Bronchial smooth muscle cell (primary cell): ENCODE results near the gene C1QTNF1. TPM values are rescaled to one million over a fixed set of nuclear protein-coding genes. Genes with fewer than 3 reads are reported as not detected.

Experiments used
- total RNA-seq: library from RNA; depleted of rRNA; stranded (reverse); fragments of >200 nt; gene quantifications from 2 replicates; pipeline ENCODE4 v1.2.1, GENCODE V29; 2014

C1QTNF1 gene
- total RNA-seq = 4.7 and 5.4 TPM in 2 replicates

GRCh38 chr17:79023886-79024771, at the start of gene C1QTNF1:
Gene C1QTNF1 (plus strand): TSS chr17:79024169. CDS start chr17:79043969, 19,800 bp downstream.

GRCh38 chr17:78979780-78980623, 44.0 kb upstream of the C1QTNF1 start, which contains the start of gene LGALS3BP:
Gene LGALS3BP (minus strand): TSS chr17:78979923. CDS start chr17:78977191, 2,732 bp downstream.

GRCh38 chr17:79009397-79010303, 14.3 kb upstream of the C1QTNF1 start, which contains the start of gene CANT1:
Gene CANT1 (minus strand): TSS chr17:79009764. CDS start chr17:78997622, 12,142 bp downstream.

GRCh38 chr17:79074649-79075445, 50.9 kb downstream of the C1QTNF1 start, which contains the start of gene ENGASE:
Gene ENGASE (plus strand): TSS chr17:79074824. CDS start chr17:79074945, 121 bp downstream.

Other genes with a start within 250 kb of the C1QTNF1 start
- gene CYTH1, start 241.9 kb upstream of the C1QTNF1 start, total RNA-seq = 11.2 and 12.0 TPM in 2 replicates
- gene USP36, start 183.4 kb upstream of the C1QTNF1 start, total RNA-seq = 10.6 and 13.5 TPM in 2 replicates
- gene CEP295NL, start 121.0 kb upstream of the C1QTNF1 start, total RNA-seq = 2.2 and 2.8 TPM in 2 replicates
- 76.0 and 124 TPM in 2 replicates for gene TIMP2, start 98.8 kb upstream of the C1QTNF1 start, total RNA-seq
- gene LGALS3BP, start 44.2 kb upstream of the C1QTNF1 start, total RNA-seq = 214 and 366 TPM in 2 replicates
- gene CANT1, start 14.4 kb upstream of the C1QTNF1 start, total RNA-seq = 31.8 and 33.7 TPM in 2 replicates
- 9.9 and 10.1 TPM in 2 replicates for gene ENGASE, start 50.7 kb downstream of the C1QTNF1 start, total RNA-seq